Keratinocyte (primary cell): ENCODE measurements around the gene BAIAP2.

Source experiments
- EZH2 ChIP-seq: IDR thresholded peaks from one replicate; pipeline ENCODE4 v1.6.1; 2012; ENCODE audit warnings: inconsistent platforms, mild to moderate bottlenecking, low read length, moderate library complexity
- TF ChIP-seq, protein P1 (sequence below), 3 experiments: IDR thresholded peaks in 1 of 3; conservative IDR thresholded peaks in 1 of 3; optimal IDR thresholded peaks in 1 of 3; 2 replicates in 2 of 3; 3 replicates in 1 of 3; pipeline versions ENCODE3 to v1.5.1; 2011; ENCODE audit warnings: low read length in 3 of 3, mild to moderate bottlenecking in 3 of 3, moderate library complexity in 2 of 3, control low read depth in 1 of 3, inconsistent platforms in 1 of 3; ENCODE audit not compliant: insufficient read depth in 2 of 3; ENCODE audit errors: extremely low read depth in 1 of 3

DNA sequence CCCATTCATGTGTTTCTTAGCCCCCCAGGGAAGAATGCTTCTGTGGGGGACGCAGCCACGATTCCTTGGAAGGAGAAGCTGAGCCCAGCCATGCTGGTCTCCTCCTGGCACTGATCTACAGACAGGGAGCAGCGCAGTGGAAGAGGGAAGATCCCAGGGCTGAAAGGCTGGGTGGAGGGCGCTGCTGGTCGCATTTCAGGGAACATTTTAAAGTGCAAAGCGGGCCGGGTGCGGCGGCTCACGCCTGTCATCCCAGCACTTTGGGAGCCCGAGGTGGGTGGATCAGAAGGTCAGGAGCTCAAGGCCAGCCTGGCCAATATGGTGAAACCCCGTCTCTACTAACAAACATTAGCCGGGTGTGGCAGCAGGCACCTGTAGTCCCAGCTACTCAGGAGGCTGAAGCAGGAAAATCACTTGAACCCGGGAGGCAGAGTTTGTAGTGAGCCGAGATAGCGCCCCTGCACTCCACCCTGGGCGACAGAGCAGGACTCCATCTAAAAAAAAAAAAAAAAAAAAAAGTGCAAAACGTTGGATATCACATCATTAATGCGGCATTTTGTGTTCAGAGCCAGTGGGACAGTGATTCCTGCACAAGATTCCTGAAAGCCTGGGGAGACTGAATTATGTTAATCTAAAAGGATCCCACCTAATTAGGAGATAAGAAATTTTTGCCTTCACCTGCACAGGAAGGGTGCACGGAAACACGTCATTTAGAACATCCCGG is 43.9 kb upstream of the BAIAP2 start:
- TF ChIP-seq, protein P1, sequence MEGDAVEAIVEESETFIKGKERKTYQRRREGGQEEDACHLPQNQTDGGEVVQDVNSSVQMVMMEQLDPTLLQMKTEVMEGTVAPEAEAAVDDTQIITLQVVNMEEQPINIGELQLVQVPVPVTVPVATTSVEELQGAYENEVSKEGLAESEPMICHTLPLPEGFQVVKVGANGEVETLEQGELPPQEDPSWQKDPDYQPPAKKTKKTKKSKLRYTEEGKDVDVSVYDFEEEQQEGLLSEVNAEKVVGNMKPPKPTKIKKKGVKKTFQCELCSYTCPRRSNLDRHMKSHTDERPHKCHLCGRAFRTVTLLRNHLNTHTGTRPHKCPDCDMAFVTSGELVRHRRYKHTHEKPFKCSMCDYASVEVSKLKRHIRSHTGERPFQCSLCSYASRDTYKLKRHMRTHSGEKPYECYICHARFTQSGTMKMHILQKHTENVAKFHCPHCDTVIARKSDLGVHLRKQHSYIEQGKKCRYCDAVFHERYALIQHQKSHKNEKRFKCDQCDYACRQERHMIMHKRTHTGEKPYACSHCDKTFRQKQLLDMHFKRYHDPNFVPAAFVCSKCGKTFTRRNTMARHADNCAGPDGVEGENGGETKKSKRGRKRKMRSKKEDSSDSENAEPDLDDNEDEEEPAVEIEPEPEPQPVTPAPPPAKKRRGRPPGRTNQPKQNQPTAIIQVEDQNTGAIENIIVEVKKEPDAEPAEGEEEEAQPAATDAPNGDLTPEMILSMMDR (optimal IDR thresholded peaks at IDR 0.05 in 1 of 3, IDR thresholded peaks at IDR 0.05 in 1 of 3, conservative IDR thresholded peaks at IDR 0.05 in 1 of 3; ENCODE audit: extremely low read depth in 1 of 3, insufficient read depth in 2 of 3, low read length in 3 of 3) = no peak
- no peak for TF ChIP-seq EZH2
